Suprapubic skin (tissue), 4 donors: ENCODE data around the gene AKR1B15. TPM values are rescaled to one million over a fixed set of nuclear protein-coding genes. Genes with fewer than 3 reads are reported as not detected.
A peak's percentile ranks its signal among the peaks of the same experiment; 100 is the strongest.
"Not testable (repeated sequence)": the region's sequence is repeated elsewhere in the genome, so short reads cannot be mapped to it uniquely, and the experiment has no call there.

Experiments used
- DNase-seq, 2 donors: peaks; one replicate each; pipeline ENCODE4 v3.0.0-alpha.2; 2019; ENCODE audit warnings: low spot score in 2 of 2
- H3K27ac ChIP-seq: fragments of 200-600 bp; sonication (generic); one replicate; pipeline ENCODE4 v1.5.1; 2019
- H3K27me3 ChIP-seq: fragments of 200-600 bp; sonication (generic); one replicate; pipeline ENCODE4 v1.5.1; 2019
- H3K36me3 ChIP-seq: fragments of 200-600 bp; sonication (generic); one replicate; pipeline ENCODE4 v1.5.1; 2019
- H3K4me1 ChIP-seq: fragments of 200-600 bp; sonication (generic); one replicate; pipeline ENCODE4 v1.5.1; 2019
- H3K4me3 ChIP-seq: fragments of 200-600 bp; sonication (generic); one replicate; pipeline ENCODE4 v1.5.1; 2019; ENCODE audit warnings: mild to moderate bottlenecking
- H3K9me3 ChIP-seq: fragments of 200-600 bp; sonication (generic); one replicate; pipeline ENCODE4 v1.5.1; 2019
- EP300 ChIP-seq: sonication (generic); formaldehyde crosslinking; IDR thresholded peaks from one replicate; pipeline ENCODE4 v1.6.1; 2017; ENCODE audit warnings: antibody characterized with exemption
- POLR2A ChIP-seq, 2 donors: fragments of 450-650 bp; IDR thresholded peaks; one replicate each; pipeline ENCODE4 v1.6.1; 2017; ENCODE audit warnings: antibody characterized with exemption in 2 of 2, mild to moderate bottlenecking in 2 of 2, moderate library complexity in 2 of 2
- POLR2AphosphoS5 ChIP-seq, 3 donors: sonication (generic); formaldehyde crosslinking; IDR thresholded peaks; one replicate each; pipeline ENCODE4 v1.6.1; 2017; ENCODE audit warnings: antibody characterized with exemption in 3 of 3
- WGBS: methylation state at CpG from one replicate; pipeline ENCODE4 v1.1.5; 2018; 5-methylcytosine and 5-hydroxymethylcytosine counted together
- total RNA-seq, 4 donors: library from RNA; depleted of rRNA; stranded (reverse); fragments of >200 nt; gene quantifications; one replicate each; pipeline ENCODE4 v1.1.0, GENCODE V29; 2016
- TF ChIP-seq, protein P1 (sequence below), 2 donors: fragments of 200-600 bp in 1 of 2; fragments of 450-650 bp in 1 of 2; sonication (generic) in 1 of 2; IDR thresholded peaks; one replicate each; pipeline ENCODE4 v1.5.1; 2016 to 2019; ENCODE audit warnings: antibody characterized with exemption in 2 of 2, mild to moderate bottlenecking in 1 of 2, moderate library complexity in 1 of 2

AKR1B15 gene
- total RNA-seq, 4 donors from 2014 or later: 1.1 TPM; not detected in 3

DNA sequence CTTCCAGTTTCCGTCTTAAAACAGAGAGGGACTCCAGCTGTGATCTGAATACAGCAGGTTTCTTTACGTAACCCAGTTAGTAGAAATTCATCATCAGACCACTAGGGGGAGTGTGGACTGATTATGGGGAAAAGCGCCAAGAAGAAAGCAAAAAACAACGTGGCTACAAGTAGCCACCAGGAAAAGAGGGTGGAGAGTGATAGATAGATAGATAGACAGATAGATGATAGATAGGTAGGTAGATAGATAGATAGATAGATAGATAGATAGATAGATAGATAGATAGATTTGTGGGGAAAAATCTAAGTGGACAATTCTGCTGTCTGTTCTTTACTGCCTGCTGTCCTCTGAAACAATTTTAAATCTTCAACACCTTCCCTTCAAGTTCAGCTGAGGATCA is 34.2 kb upstream of the AKR1B15 start:
- no peaks in the 10 kb centered on the region for H3K9me3 ChIP-seq
- no peak for DNase-seq
- H3K27me3 ChIP-seq: no peaks in the 10 kb centered on the region
- H3K4me1 ChIP-seq: peaks cover 13% of the 10 kb centered on the region
- no peak for TF ChIP-seq POLR2AphosphoS5 (IDR thresholded peaks at IDR 0.05)
- TF ChIP-seq, protein P1, sequence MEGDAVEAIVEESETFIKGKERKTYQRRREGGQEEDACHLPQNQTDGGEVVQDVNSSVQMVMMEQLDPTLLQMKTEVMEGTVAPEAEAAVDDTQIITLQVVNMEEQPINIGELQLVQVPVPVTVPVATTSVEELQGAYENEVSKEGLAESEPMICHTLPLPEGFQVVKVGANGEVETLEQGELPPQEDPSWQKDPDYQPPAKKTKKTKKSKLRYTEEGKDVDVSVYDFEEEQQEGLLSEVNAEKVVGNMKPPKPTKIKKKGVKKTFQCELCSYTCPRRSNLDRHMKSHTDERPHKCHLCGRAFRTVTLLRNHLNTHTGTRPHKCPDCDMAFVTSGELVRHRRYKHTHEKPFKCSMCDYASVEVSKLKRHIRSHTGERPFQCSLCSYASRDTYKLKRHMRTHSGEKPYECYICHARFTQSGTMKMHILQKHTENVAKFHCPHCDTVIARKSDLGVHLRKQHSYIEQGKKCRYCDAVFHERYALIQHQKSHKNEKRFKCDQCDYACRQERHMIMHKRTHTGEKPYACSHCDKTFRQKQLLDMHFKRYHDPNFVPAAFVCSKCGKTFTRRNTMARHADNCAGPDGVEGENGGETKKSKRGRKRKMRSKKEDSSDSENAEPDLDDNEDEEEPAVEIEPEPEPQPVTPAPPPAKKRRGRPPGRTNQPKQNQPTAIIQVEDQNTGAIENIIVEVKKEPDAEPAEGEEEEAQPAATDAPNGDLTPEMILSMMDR (IDR thresholded peaks at IDR 0.05): peak; percentile 56 to 74
- WGBS: 1% methylated on average over 4 of the region's 4 CpGs
- H3K27ac ChIP-seq: no peak overlapping the region
- no peaks in the 10 kb centered on the region for H3K36me3 ChIP-seq
- H3K4me3 ChIP-seq: no peak overlapping the region

DNA sequence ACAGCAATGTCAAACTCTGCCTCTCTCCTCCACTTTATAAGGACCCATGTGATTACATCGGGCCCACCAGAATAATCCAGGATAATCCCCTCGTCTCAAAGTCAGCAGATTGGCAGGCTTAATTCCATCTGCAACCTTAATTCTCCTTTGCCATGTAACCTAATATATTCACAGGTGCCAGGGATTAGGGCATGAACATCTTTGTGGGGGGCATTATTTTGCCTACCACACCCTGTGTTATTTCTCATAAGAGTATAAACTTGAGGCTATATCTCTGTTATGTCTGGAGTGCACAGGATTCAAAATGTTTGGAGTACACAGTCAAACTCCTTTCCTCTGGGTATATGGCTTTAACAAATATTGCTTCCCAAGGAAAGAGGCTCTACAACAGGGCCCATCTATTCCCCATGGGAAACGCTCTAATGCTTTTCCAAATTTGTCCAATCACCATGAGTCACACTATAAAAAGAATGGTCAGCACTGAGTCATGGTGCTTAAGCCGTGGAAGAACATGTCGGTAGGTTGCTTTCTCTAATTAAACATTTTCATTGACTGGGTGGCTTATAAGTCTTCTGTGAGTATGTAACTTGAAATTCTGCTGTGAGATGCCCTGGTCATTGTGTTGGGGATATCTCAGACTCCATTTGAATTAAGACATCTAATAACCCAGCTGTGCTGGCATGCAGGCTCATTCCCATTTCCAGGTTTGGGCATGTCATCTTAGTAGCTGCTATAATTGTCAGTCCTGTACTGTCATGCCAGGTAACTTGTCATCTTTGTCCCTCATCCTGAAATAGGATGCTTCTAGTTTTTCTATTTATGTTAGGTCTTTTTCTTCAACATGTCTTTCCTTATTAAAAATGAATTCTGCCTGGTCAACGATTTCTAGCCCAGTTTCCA is 33.1 kb upstream of the AKR1B15 start:
- Histone ChIP-seq H3K27ac (no peak overlapping the region), H3K4me3 (no peak overlapping the region), H3K9me3 (no peaks in the 10 kb centered on the region), H3K27me3 (no peaks in the 10 kb centered on the region), H3K36me3 (no peaks in the 10 kb centered on the region), H3K4me1 (peaks cover 13% of the 10 kb centered on the region)
- DNase-seq: no peak
- TF ChIP-seq POLR2AphosphoS5 (IDR thresholded peaks at IDR 0.05): no peak
- TF ChIP-seq EP300: no peak
- TF ChIP-seq POLR2A (IDR thresholded peaks at IDR 0.05): no peak
- TF ChIP-seq, protein P1 (IDR thresholded peaks at IDR 0.05): no peak
- 56% methylated on average over 6 of the region's 6 CpGs for WGBS

DNA sequence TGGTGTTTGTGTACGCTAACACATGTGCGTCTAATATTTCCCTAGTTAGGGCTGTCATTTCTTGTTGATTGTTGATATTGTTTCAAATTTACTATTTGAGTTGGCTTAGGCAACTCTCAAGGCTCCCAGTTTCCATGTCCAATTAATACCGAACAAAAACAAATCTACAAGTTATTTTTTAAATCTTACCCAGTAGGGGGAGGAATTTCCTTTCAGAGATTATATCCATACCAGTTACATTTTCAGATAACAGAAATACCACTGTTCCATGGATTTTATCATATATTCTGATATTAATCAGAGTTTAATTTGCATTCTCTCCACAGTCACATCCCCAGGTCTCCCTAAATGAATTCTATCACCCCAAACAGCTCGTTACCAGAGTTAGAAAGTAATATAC is 28.8 kb upstream of the AKR1B15 start:
- WGBS: 56% methylated on average over 4 of the region's 4 CpGs
- TF ChIP-seq POLR2AphosphoS5 (IDR thresholded peaks at IDR 0.05) (no peak), EP300 (no peak)
- DNase-seq: no peak
- Histone ChIP-seq H3K4me1 (peaks cover 7% of the 10 kb centered on the region), H3K4me3 (no peak overlapping the region), H3K36me3 (no peaks in the 10 kb centered on the region), H3K27ac (no peak overlapping the region), H3K27me3 (no peaks in the 10 kb centered on the region), H3K9me3 (no peaks in the 10 kb centered on the region)

DNA sequence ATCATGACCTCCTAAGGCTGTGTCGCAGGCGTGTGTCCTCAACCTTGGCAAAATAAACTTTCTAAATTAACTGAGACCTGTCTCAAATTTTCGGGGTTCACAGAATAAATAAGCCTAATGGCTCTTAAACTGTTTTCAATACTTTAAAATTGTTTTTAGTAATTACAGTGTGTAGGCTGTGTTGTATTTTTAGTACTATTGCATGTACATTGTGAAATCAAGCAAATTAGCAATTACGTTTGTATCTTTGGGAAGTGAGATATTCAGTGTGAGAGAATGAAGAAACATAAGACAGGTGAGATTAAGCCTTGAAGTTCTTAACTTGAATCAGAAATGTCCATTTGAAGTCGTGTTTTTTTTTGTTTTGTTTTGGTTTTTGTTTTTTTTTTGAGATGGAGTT is 26.3 kb upstream of the AKR1B15 start:
- Histone ChIP-seq H3K36me3 (no peaks in the 10 kb centered on the region), H3K9me3 (no peaks in the 10 kb centered on the region), H3K4me1 (peaks cover 7% of the 10 kb centered on the region), H3K27me3 (no peaks in the 10 kb centered on the region), H3K27ac (no peak overlapping the region), H3K4me3 (no peak overlapping the region)
- TF ChIP-seq EP300 (no peak), POLR2AphosphoS5 (IDR thresholded peaks at IDR 0.05) (no peak), POLR2A (IDR thresholded peaks at IDR 0.05) (no peak)
- TF ChIP-seq, protein P1 (IDR thresholded peaks at IDR 0.05): no peak
- DNase-seq: no peak
- 82% methylated on average over 5 of the region's 5 CpGs for WGBS

DNA sequence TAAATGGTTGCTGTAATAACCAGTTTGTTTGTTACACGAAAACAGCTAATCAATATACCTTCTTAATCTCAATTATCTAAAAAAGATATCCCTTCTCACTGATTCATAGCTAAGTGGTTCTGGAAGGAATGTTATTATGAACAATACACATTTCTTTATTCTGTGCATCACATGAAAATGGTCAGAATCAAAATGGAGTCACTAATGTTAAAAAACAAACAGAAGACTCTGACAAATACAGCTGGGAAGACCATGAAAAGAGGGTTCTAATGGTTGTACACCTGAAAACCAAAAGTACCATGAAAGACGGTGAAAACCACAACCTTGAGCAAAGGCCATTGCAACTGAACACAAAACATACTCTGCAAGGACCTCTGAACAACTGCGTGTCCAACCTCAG is 23.5 kb upstream of the AKR1B15 start:
- DNase-seq, H3K9me3 ChIP-seq, H3K27me3 ChIP-seq, H3K4me3 ChIP-seq, H3K36me3 ChIP-seq, H3K27ac ChIP-seq: not testable (repeated sequence)
- H3K4me1 ChIP-seq: peaks cover 32% of the 10 kb centered on the region
- WGBS: 93% methylated on average over 3 of the region's 3 CpGs

DNA sequence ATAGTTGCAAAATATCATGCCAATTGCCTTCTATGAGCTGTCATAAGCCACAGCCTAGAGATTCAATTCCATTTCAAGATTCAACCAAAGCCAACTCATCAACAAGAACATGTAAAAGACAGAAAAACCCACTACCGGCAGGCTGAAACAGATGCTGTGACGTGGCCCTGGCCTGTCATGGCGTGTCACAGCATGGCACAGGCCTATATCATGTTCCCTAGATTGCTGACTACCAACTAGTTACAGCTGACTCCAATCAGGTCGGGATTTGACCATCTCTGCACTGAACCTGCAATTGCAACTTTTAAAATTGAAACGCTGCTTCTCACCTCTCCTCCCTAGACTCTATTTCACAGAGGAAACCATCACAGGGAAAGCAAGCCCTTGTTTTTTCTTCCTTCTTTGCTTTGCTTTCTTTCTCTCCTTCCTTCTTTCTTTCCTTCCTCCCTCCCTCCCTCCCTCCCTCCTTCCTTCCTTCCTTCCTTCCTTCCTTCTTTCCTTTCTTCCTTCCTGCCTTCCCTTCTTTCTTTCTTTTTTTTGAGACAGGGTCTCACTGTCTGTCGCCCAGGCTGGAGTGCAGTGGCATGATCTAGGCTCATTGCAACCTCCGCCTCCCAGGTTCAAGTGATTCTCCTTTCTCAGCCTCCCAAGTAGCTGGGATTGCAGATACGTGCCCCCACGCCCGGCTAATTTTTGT is 22.2 kb upstream of the AKR1B15 start:
- WGBS: 66% methylated on average over 10 of the region's 10 CpGs
- Histone ChIP-seq H3K27ac (peak overlapping the region; percentile 34), H3K4me1 (peaks cover 43% of the 10 kb centered on the region)
- not testable (repeated sequence) for H3K27me3 ChIP-seq, DNase-seq, H3K36me3 ChIP-seq, H3K4me3 ChIP-seq, H3K9me3 ChIP-seq
